Astrocyte (in vitro differentiated cells and primary cell): Measurements from ENCODE around the gene PXDN. TPM values are rescaled to one million over a fixed set of nuclear protein-coding genes. Genes with fewer than 3 reads are reported as not detected.
"Not testable (repeated sequence)": the region's sequence is repeated elsewhere in the genome, so short reads cannot be mapped to it uniquely, and the experiment has no call there.

ENCODE experiments used
- DNase-seq: peaks from one replicate; pipeline ENCODE4 v3.0.0-alpha.2; 2010; ENCODE audit warnings: low read depth
- FAIRE-seq: peaks from 2 replicates; lab custom pipeline; 2011; peaks lifted over from hg19 to GRCh38; lab: Jason Lieb, UNC
- H2AFZ ChIP-seq: 2 replicates; pipeline ENCODE4 v1.6.0; 2012; ENCODE audit warnings: low read depth, low read length, inconsistent platforms
- H3K27ac ChIP-seq: 2 replicates; pipeline ENCODE4 v1.5.1; 2011; ENCODE audit warnings: low read depth, low read length, inconsistent platforms
- H3K27me3 ChIP-seq: 2 replicates; pipeline ENCODE4 v1.6.0; 2011; ENCODE audit warnings: low read length, inconsistent platforms; ENCODE audit not compliant: insufficient read depth
- H3K36me3 ChIP-seq: 2 replicates; pipeline ENCODE4 v1.5.1; 2011; ENCODE audit warnings: low read length, inconsistent platforms; ENCODE audit not compliant: insufficient read depth
- H3K4me1 ChIP-seq: 2 replicates; pipeline ENCODE4 v1.5.1; 2011; ENCODE audit warnings: low read length, inconsistent platforms; ENCODE audit not compliant: insufficient read depth
- H3K4me2 ChIP-seq: 2 replicates; pipeline ENCODE4 v1.6.0; 2012; ENCODE audit warnings: low read length, inconsistent platforms
- H3K4me3 ChIP-seq: 2 replicates; pipeline ENCODE4 v1.5.1; 2011; ENCODE audit warnings: low read depth, mild to moderate bottlenecking, low read length, inconsistent platforms; ENCODE audit not compliant: insufficient read depth
- H3K79me2 ChIP-seq: 2 replicates; pipeline ENCODE4 v1.6.0; 2012; ENCODE audit warnings: mild to moderate bottlenecking, low read length, inconsistent platforms; ENCODE audit not compliant: insufficient read depth
- H3K9ac ChIP-seq: 2 replicates; pipeline ENCODE4 v1.6.0; 2012; ENCODE audit warnings: mild to moderate bottlenecking, low read length, inconsistent platforms
- H3K9me3 ChIP-seq: 2 replicates; pipeline ENCODE4 v1.5.1; 2012; ENCODE audit warnings: low read depth, mild to moderate bottlenecking, low read length, inconsistent platforms; ENCODE audit not compliant: insufficient read depth
- H4K20me1 ChIP-seq: 2 replicates; pipeline ENCODE4 v1.6.0; 2012; ENCODE audit warnings: low read length, inconsistent platforms; ENCODE audit not compliant: insufficient read depth
- H3K27ac Mint-ChIP-seq: one replicate; pipeline ENCODE4 v1.8.0; 2021; ENCODE audit warnings: mild to moderate bottlenecking, mixed read lengths; ENCODE audit not compliant: unreplicated experiment
- H3K27me3 Mint-ChIP-seq: one replicate; pipeline ENCODE4 v1.8.0; 2021; ENCODE audit warnings: low read depth, mixed read lengths; ENCODE audit not compliant: unreplicated experiment
- H3K36me3 Mint-ChIP-seq: one replicate; pipeline ENCODE4 v1.8.0; 2021; ENCODE audit warnings: low read depth, mixed read lengths; ENCODE audit not compliant: unreplicated experiment
- H3K4me1 Mint-ChIP-seq: one replicate; pipeline ENCODE4 v1.8.0; 2021; ENCODE audit warnings: low read depth, mixed read lengths; ENCODE audit not compliant: unreplicated experiment
- H3K4me3 Mint-ChIP-seq: one replicate; pipeline ENCODE4 v1.8.0; 2021; ENCODE audit warnings: mild to moderate bottlenecking, moderate library complexity, mixed read lengths; ENCODE audit not compliant: unreplicated experiment
- H3K9me3 Mint-ChIP-seq: one replicate; pipeline ENCODE4 v1.8.0; 2021; ENCODE audit warnings: mild to moderate bottlenecking, mixed read lengths; ENCODE audit not compliant: unreplicated experiment
- EZH2 ChIP-seq: IDR thresholded peaks from 2 replicates; pipeline ENCODE4 v1.6.1; 2012; ENCODE audit warnings: mild to moderate bottlenecking, low read length, inconsistent platforms; ENCODE audit not compliant: insufficient read depth
- total RNA-seq: library from RNA; stranded (reverse); gene quantifications from 2 replicates; pipeline ENCODE4 v1.2.1, GENCODE V29; 2021
- TF ChIP-seq, protein P1 (sequence below): IDR thresholded peaks from 2 replicates; pipeline ENCODE4 v1.5.1; 2011; ENCODE audit warnings: low read depth, mild to moderate bottlenecking, inconsistent platforms, low read length, moderate library complexity; ENCODE audit not compliant: insufficient read depth

The PXDN gene
- total RNA-seq, 1 donor from 2014 or later: 417 TPM

DNA sequence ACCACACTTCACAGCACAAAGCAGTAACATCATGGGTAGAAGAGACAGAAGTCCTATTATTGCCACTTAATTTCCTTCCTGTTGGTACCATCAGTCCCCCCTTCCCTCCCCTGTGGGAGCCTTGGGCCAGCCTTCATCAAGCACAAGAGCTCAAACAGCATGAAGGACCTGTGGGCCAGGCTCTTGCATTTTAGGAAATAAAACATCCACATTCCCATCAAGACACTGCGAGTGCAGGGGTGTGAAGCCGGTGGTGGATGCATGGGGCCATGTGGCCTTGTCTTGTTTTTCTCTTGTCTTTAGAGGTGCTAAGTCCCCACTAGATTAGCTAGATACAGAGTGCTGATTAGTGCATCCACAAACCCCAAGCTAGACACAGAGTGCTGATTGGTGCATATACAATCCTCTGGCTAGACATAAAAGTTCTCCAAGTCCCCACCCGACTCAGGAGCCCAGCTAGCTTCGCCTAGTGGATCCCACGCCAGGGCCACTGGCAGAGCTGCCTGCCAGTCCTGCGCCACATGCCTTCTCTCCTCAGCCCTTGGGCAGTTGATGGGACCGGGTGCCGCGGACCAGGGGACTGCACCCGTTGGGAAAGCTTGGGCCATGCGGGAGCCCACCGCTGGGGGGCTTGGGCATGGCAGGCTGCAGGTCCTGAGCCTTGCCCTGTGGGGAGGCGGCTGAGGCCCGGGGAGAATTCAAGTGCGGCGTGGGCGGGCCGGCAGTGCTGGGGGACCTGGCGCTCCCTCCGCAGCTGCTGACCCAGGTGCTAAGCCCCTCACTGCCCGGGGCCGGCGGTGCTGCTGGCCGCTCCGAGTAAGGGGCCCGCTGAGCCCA, 14.7 kb upstream of the PXDN start:
- H3K9ac ChIP-seq: no peak overlapping the region
- Mint-ChIP-seq H3K36me3 (peaks cover 3% of the 10 kb centered on the region), H3K9me3 (peaks cover 18% of the 10 kb centered on the region), H3K27ac (no peak overlapping the region), H3K4me3 (no peak overlapping the region), H3K27me3 (peaks cover 15% of the 10 kb centered on the region), H3K4me1 (no peaks in the 10 kb centered on the region)
- H3K4me2 ChIP-seq: no peak overlapping the region
- no peaks in the 10 kb centered on the region for H4K20me1 ChIP-seq
- H3K36me3 ChIP-seq: no peaks in the 10 kb centered on the region
- H3K9me3 ChIP-seq: peaks cover 8% of the 10 kb centered on the region
- TF ChIP-seq EZH2: no peak
- TF ChIP-seq, protein P1, sequence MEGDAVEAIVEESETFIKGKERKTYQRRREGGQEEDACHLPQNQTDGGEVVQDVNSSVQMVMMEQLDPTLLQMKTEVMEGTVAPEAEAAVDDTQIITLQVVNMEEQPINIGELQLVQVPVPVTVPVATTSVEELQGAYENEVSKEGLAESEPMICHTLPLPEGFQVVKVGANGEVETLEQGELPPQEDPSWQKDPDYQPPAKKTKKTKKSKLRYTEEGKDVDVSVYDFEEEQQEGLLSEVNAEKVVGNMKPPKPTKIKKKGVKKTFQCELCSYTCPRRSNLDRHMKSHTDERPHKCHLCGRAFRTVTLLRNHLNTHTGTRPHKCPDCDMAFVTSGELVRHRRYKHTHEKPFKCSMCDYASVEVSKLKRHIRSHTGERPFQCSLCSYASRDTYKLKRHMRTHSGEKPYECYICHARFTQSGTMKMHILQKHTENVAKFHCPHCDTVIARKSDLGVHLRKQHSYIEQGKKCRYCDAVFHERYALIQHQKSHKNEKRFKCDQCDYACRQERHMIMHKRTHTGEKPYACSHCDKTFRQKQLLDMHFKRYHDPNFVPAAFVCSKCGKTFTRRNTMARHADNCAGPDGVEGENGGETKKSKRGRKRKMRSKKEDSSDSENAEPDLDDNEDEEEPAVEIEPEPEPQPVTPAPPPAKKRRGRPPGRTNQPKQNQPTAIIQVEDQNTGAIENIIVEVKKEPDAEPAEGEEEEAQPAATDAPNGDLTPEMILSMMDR: no peak
- H3K27ac ChIP-seq: no peak overlapping the region
- H3K27me3 ChIP-seq: no peaks in the 10 kb centered on the region
- H2AFZ ChIP-seq: no peak overlapping the region
- no peak for FAIRE-seq
- no peaks in the 10 kb centered on the region for H3K79me2 ChIP-seq
- no peak for DNase-seq
- no peak overlapping the region for H3K4me3 ChIP-seq
- H3K4me1 ChIP-seq: peaks cover 10% of the 10 kb centered on the region

DNA sequence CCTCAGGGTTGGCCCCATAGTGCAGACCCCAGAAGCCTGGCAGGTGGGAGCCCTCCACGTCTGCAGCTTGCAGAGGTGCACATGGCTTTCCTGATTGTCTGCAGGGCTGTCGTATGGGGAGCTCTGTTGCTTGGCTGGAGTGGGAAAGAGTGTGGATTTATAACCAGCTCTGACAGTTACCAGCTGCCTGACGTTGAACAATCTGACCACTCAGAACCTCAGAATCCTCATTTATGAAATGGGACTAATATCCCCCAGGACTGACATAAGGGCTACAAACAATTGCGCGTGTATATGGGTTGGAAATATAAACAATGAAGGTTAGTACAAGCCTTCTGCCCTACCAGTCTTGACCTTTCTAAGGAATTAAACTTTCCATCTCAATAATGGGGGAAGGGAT, 13.9 kb upstream of the PXDN start:
- H3K9me3 Mint-ChIP-seq: peaks cover 19% of the 10 kb centered on the region
- DNase-seq: no peak
- no peaks in the 10 kb centered on the region for H3K36me3 ChIP-seq
- H3K4me1 ChIP-seq: peaks cover 10% of the 10 kb centered on the region
- no peak for FAIRE-seq
- no peak overlapping the region for H3K9ac ChIP-seq
- TF ChIP-seq, protein P1: no peak
- TF ChIP-seq EZH2: no peak
- H3K27ac ChIP-seq: no peak overlapping the region
- peaks cover 14% of the 10 kb centered on the region for H3K27me3 Mint-ChIP-seq
- H3K27ac Mint-ChIP-seq: no peak overlapping the region
- no peaks in the 10 kb centered on the region for H3K27me3 ChIP-seq
- H3K4me1 Mint-ChIP-seq: no peaks in the 10 kb centered on the region
- H2AFZ ChIP-seq: no peak overlapping the region
- H3K79me2 ChIP-seq: no peaks in the 10 kb centered on the region
- no peak overlapping the region for H3K4me2 ChIP-seq
- H3K36me3 Mint-ChIP-seq: peaks cover 3% of the 10 kb centered on the region
- no peak overlapping the region for H3K4me3 ChIP-seq
- H4K20me1 ChIP-seq: no peaks in the 10 kb centered on the region
- H3K9me3 ChIP-seq: peaks cover 9% of the 10 kb centered on the region
- no peak overlapping the region for H3K4me3 Mint-ChIP-seq

DNA sequence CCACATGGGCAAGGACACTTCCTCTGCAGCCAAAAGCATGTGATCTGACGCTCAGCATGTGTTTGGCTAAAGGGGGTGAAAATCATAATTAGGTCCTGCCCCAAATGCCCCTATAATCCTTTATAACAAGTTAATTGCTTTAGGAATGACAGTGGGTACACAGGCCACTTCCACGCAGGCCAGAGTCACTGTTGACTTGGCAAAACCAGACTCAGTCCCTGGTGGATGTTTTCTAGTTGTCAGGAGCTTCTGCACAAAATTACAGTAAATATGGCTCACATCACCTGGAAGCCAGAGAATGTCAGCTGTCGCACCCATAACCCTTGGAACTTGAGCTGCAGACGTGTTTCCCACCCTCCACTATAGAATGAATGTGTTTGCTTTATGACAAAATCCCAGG, 13.3 kb upstream of the PXDN start:
- no peak for DNase-seq
- no peak for FAIRE-seq

GRCh38 chr2:1757146-1757545, 12.8 kb upstream of the PXDN start:
- not testable (repeated sequence) for H3K4me3 Mint-ChIP-seq, H2AFZ ChIP-seq, H3K27me3 ChIP-seq, H3K27ac Mint-ChIP-seq, H3K36me3 ChIP-seq, DNase-seq, H3K4me3 ChIP-seq, H3K4me1 Mint-ChIP-seq, H3K9me3 ChIP-seq, FAIRE-seq, H3K27ac ChIP-seq, H3K4me2 ChIP-seq, H3K27me3 Mint-ChIP-seq, H3K36me3 Mint-ChIP-seq, H3K79me2 ChIP-seq, H3K9ac ChIP-seq, H4K20me1 ChIP-seq
- H3K9me3 Mint-ChIP-seq: peaks cover 19% of the 10 kb centered on the region
- peaks cover 10% of the 10 kb centered on the region for H3K4me1 ChIP-seq

More for the DNA sequence above, 13.3 kb upstream of the PXDN start:
- no peak overlapping the region for H3K4me3 ChIP-seq
- H3K79me2 ChIP-seq: no peaks in the 10 kb centered on the region
- H3K9me3 ChIP-seq: peaks cover 9% of the 10 kb centered on the region
- H2AFZ ChIP-seq: no peak overlapping the region
- H3K27ac Mint-ChIP-seq: no peak overlapping the region
- H3K36me3 ChIP-seq: no peaks in the 10 kb centered on the region
- H3K27me3 Mint-ChIP-seq: peaks cover 13% of the 10 kb centered on the region
- TF ChIP-seq, protein P1: no peak
- TF ChIP-seq EZH2: no peak
- H4K20me1 ChIP-seq: no peaks in the 10 kb centered on the region
- H3K4me1 ChIP-seq: peaks cover 10% of the 10 kb centered on the region
- peaks cover 3% of the 10 kb centered on the region for H3K36me3 Mint-ChIP-seq
- no peak overlapping the region for H3K4me3 Mint-ChIP-seq
- no peak overlapping the region for H3K27ac ChIP-seq
- H3K27me3 ChIP-seq: no peaks in the 10 kb centered on the region
- no peak overlapping the region for H3K4me2 ChIP-seq
- peaks cover 19% of the 10 kb centered on the region for H3K9me3 Mint-ChIP-seq
- no peak overlapping the region for H3K9ac ChIP-seq
- no peaks in the 10 kb centered on the region for H3K4me1 Mint-ChIP-seq
